NCI-H1417 treated with DMSO at 0.1 percent for 48 hours (cell line): Measurements from ENCODE around the gene TULP4.
"Not testable (repeated sequence)": the region's sequence is repeated elsewhere in the genome, so short reads cannot be mapped to it uniquely, and the experiment has no call there.

Experiments used
- DNase-seq: peaks from one replicate; lab custom pipeline; 2025; lab: John Stamatoyannopoulos, UW

The TULP4 gene

GRCh38 chr6:158502263-158502950 lies 190.1 kb downstream of the TULP4 start:
- no peak for DNase-seq

DNA sequence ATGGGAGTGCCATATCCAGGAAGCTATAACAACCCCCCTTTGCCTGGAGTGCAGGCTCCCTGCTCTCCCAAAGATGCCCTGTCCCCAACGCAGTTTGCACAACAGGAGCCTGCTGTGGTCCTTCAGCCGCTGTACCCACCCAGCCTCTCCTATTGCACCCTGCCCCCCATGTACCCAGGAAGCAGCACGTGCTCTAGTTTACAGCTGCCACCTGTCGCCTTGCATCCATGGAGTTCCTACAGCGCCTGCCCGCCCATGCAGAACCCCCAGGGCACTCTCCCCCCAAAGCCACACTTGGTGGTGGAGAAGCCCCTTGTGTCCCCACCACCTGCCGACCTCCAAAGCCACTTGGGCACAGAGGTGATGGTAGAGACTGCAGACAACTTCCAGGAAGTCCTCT lies 191.0 kb downstream of the TULP4 start:
- no peak for DNase-seq

DNA sequence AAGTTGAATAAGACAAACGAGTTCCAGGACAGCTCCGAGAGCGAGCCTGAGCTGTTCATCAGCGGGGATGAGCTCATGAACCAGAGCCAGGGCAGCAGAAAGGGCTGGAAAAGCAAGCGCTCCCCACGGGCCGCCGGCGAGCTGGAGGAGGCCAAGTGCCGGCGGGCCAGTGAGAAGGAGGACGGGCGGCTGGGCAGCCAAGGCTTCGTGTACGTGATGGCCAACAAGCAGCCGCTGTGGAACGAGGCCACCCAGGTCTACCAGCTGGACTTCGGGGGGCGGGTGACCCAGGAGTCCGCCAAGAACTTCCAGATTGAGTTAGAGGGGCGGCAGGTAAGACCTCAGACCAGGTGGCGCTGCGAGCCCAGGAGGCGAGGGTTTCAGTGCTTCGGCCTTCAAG lies 191.6 kb downstream of the TULP4 start:
- DNase-seq = no peak

- no peak for DNase-seq
Measured at GRCh38 chr6:158505194-158505593, 192.9 kb downstream of the TULP4 start.

DNA sequence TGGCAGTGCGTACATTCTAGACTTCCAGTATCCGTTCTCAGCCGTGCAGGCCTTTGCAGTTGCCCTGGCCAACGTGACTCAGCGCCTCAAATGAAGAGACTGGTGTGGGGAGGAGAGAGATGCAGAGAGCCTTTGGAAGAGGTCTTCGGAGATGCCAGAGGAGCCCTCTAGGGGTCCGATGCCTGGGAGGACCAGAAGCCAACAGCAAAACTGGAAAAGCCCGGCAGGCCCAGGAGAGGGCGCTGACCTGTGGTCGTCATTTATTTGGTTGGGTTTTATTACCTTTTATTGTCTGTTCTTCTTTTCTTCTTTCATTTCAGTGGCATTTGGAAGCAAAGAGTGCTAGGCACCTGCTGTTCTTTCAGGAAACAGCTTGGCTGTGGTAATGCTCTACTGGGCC lies 194.3 kb downstream of the TULP4 start:
- DNase-seq = no peak

- no peak for DNase-seq
Measured at GRCh38 chr6:158507174-158507573, 194.9 kb downstream of the TULP4 start.

DNA sequence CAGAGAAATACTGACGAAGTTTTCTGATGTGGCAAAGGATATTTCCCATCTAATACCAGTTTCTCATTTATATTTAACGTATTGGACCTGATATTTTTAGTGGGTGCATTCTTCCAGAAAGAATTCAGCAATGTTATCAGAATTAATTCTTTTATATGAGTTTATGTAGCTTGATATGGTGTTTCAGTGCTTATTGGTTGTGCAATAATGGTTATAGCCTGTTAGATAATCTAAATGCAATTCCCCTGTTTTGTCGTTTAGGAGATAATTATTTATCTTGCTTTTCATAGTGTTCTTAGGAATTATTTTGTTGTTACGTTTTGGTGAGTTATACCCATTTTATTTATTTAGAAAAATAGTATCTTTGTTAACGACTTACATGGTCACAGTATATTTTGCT lies 196.2 kb downstream of the TULP4 start:
- no peak for DNase-seq

GRCh38 chr6:158509465-158509864 lies 197.2 kb downstream of the TULP4 start:
- no peak for DNase-seq

DNA sequence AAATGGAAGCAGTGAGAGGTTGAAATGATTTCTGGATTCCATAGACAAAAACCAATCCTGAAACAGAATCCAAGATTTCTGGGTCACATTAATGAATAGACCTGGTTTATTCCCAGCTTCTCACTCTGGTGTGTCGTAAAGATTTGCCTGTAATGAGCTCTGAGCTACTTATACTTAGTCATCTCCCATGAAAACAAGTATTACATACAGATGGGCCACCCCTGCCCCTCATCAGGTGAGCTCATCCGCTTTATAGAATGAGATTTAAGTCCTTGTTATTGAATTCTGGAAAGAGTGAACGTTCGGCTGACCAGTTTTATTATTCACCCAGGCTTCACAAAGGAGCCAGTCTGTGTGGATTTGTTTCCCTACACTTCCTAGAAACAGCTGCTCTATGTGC lies 200.5 kb downstream of the TULP4 start:
- DNase-seq = no peak

- DNase-seq = no peak
Measured at GRCh38 chr6:158514176-158514575, 201.9 kb downstream of the TULP4 start.

DNA sequence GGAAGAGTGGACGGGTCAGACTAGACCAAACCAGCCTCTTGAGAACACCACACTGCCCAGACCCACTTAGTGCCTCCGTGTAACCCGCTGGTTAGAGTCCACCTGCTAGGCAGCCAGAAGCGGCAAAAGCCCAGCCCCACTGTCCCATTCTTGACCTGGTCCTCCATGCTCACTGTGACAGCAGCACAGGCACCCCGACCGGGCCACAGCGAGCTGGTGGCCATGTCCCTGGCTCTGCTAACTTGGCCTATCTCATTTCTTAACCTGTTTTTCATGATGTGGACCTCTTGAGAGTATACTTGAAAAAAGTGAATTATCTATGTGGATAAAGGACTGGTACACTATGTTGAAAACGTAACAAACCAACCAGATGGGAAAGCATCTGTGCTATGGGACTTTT lies 202.7 kb downstream of the TULP4 start:
- no peak for DNase-seq

GRCh38 chr6:158516098-158516497 lies 203.8 kb downstream of the TULP4 start:
- DNase-seq = no peak

- no peak for DNase-seq
Measured at GRCh38 chr6:158517038-158517437, 204.8 kb downstream of the TULP4 start.

- peak; percentile 39 for DNase-seq
Measured at GRCh38 chr6:158517581-158517980, 205.3 kb downstream of the TULP4 start.

- DNase-seq = peak; percentile 78
Measured at GRCh38 chr6:158518191-158519127, 206.2 kb downstream of the TULP4 start.

GRCh38 chr6:158519300-158519699 lies 207.0 kb downstream of the TULP4 start:
- DNase-seq = no peak

- DNase-seq = no peak
Measured at GRCh38 chr6:158519761-158520160, 207.5 kb downstream of the TULP4 start.

- DNase-seq = not testable (repeated sequence)
Measured at GRCh38 chr6:158520975-158521374, 208.7 kb downstream of the TULP4 start.

GRCh38 chr6:158521759-158522158 lies 209.5 kb downstream of the TULP4 start:
- DNase-seq = no peak

- no peak for DNase-seq
Measured at GRCh38 chr6:158522616-158523015, 210.4 kb downstream of the TULP4 start.

DNA sequence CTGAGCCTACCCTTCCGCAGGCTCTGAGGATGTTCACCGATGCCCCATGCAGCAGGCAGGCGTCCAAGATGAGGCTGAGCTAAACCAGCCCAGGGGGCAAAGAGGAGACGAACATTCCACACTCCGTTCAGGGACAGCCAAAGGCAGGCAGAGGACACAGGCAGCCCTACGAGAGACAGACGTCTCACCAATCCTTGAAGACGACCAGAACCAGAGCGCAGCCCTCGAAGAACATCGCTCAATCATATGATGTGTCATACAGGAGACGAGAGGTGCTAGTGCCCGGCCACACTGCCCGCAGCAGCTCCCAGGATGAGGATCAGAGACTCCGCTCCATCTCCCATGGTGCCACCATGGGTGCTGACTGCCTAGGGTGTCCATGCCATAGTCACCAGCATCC lies 212.0 kb downstream of the TULP4 start:
- DNase-seq = no peak

DNA sequence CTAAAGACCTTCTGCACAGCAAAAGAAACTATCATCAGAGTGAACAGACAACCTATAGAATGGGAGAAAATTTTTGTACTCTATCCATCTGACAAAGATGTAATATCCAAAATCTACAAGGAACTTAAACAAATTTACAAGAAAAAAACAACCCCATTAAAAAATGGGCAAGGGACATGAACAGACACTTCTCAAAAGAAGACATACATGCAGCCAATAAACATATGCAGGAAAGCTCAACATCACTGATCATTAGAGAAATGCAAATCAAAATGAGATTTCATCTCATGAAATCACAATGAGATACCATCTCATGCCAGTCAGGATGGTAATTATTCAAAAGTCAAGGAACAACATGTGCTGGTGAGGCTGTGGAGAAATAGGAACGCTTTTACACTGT lies 215.6 kb downstream of the TULP4 start:
- DNase-seq = not testable (repeated sequence)

GRCh38 chr6:158528826-158529225 lies 216.6 kb downstream of the TULP4 start:
- DNase-seq = no peak
